Mononuclear cell (primary cell): Measurements from ENCODE around the gene CLK2. TPM values are rescaled to one million over a fixed set of nuclear protein-coding genes. Genes with fewer than 3 reads are reported as not detected.
"Not testable (repeated sequence)": the region's sequence is repeated elsewhere in the genome, so short reads cannot be mapped to it uniquely, and the experiment has no call there.

ENCODE experiments used
- H3K27me3 ChIP-seq: 2 replicates; pipeline ENCODE4 v1.6.0; 2011; ENCODE audit warnings: low read length, control low read depth; ENCODE audit not compliant: insufficient read depth
- H3K4me1 ChIP-seq: 2 replicates; pipeline ENCODE4 v1.5.1; 2011; ENCODE audit warnings: mild to moderate bottlenecking, low read length, control low read depth; ENCODE audit not compliant: insufficient read depth
- H3K4me3 ChIP-seq: 2 replicates; pipeline ENCODE4 v1.5.1; 2011; ENCODE audit warnings: mild to moderate bottlenecking, low read length, moderate library complexity
- H3K9me3 ChIP-seq: 2 replicates; pipeline ENCODE4 v1.5.1; 2011; ENCODE audit warnings: low read depth, mild to moderate bottlenecking, control low read depth, low read length
- total RNA-seq: library from RNA; depleted of rRNA; stranded (reverse); fragments of >200 nt; gene quantifications from one replicate; pipeline ENCODE4 v1.2.3, GENCODE V29; 2012

Gene CLK2
- total RNA-seq, 1 donor = 18.2 TPM

DNA sequence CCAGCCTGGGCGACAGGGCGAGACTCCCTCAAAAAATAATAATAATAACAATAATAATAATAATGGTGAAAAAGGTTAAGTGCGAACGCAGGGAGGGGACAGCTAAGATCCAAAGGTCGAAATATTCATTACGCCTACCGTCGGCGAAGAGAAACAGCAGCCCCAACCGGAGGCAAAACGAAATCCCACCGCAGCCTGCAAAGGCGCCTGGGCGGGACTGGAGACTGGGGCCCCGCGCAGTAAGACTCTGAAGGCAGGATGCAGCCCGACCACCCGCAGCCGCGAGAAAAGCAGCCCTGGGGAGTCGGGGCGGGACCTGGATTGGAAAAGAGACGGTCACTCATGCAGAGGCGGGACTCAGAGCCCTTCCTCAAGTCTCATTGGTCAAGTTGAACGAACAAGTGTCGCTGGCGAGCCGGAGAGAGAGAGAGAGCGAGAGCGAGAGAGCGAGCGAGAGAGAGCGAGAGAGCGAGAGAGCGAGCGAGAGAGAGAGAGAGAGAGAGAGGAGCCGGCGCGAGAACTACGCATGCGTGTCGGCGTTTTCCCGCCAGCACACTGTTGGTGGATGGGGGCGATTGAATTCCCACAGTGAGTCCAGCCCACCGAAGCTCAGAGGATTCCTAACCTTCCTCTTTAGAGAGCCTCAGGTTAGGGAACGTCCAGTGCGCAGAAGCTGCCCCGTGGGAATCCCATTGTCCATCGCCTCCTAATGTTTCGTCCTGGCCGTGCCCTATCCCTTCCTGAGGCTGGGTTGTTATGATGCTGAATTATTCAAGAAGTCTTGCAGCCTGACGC lies 28.7 kb downstream of the CLK2 start:
- Histone ChIP-seq H3K27me3 (no peaks in the 10 kb centered on the region), H3K4me1 (peaks cover 53% of the 10 kb centered on the region), H3K9me3 (no peaks in the 10 kb centered on the region), H3K4me3 (peak overlapping the region; percentile 81)

GRCh38 chr1:155242805-155243358 lies 30.4 kb downstream of the CLK2 start:
- peaks cover 55% of the 10 kb centered on the region for H3K4me1 ChIP-seq
- H3K9me3 ChIP-seq = no peaks in the 10 kb centered on the region
- no peaks in the 10 kb centered on the region for H3K27me3 ChIP-seq
- H3K4me3 ChIP-seq = no peak overlapping the region

- Histone ChIP-seq H3K4me1 (peaks cover 57% of the 10 kb centered on the region), H3K9me3 (no peaks in the 10 kb centered on the region), H3K27me3 (no peaks in the 10 kb centered on the region), H3K4me3 (no peak overlapping the region)
Observed at GRCh38 chr1:155241841-155242264, 31.5 kb downstream of the CLK2 start.

- no peaks in the 10 kb centered on the region for H3K27me3 ChIP-seq
- H3K4me1 ChIP-seq = peaks cover 63% of the 10 kb centered on the region
- no peaks in the 10 kb centered on the region for H3K9me3 ChIP-seq
- peak overlapping the region; percentile 51 for H3K4me3 ChIP-seq
Observed at GRCh38 chr1:155241069-155241679, 32.1 kb downstream of the CLK2 start.

- H3K9me3 ChIP-seq = no peaks in the 10 kb centered on the region
- H3K4me1 ChIP-seq = peaks cover 36% of the 10 kb centered on the region
- H3K27me3 ChIP-seq = no peaks in the 10 kb centered on the region
- H3K4me3 ChIP-seq = no peak overlapping the region
Observed at GRCh38 chr1:155236451-155236850, 36.9 kb downstream of the CLK2 start.

GRCh38 chr1:155235375-155235774 lies 37.9 kb downstream of the CLK2 start:
- peaks cover 26% of the 10 kb centered on the region for H3K4me1 ChIP-seq
- not testable (repeated sequence) for H3K9me3 ChIP-seq, H3K27me3 ChIP-seq, H3K4me3 ChIP-seq

- H3K27me3 ChIP-seq = not testable (repeated sequence)
Observed at GRCh38 chr1:155233502-155233901, 39.8 kb downstream of the CLK2 start.

DNA sequence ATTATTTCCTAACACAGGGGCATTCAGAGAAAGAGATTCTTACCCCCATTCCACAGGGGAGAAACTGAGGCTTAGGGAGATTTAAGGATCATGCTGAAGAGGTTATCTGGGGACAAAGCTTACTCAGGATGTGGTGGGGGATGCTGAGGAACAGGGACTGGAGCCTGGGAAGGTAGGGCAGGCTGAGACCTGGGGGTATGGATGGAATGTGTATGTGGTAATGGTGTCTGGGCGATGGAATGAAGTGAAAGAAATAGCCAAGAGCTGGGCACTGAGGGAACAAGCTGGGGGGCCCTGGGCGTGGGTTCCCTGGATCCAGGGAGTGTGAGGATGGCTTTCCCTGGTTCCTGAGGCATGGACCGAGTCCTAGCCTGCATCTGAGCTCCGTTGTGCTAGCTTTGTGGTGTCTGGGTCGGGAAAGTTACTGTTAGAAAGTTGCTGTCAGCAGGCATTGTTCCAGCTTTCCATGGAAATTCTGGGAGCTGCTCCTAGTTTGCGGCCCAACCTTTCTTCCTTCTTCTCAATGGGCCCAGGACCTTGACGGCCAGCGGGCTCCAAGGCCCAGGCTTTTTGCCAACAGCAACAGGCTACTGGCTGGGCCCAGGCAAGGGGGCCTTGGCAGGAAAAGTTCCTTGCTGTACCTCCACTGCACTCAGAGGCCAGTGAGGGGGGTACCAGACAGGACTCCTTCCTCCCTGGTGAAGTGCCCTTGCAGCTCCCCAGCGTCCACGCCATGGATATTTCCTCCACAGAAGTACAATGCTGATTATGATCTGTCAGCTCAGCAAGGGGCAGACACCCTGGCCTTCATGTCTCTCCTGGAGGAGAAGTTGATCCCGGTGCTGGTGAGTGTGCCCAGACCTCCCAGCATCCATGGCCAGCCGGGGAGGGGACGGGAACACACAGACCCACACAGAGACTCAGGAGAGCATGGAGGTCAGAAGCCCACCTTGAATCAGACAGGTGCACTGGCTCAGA lies 41.0 kb downstream of the CLK2 start:
- H3K4me3 ChIP-seq, H3K9me3 ChIP-seq, H3K27me3 ChIP-seq: not testable (repeated sequence)
- peaks cover 25% of the 10 kb centered on the region for H3K4me1 ChIP-seq

More at GRCh38 chr1:155233502-155233901, 39.8 kb downstream of the CLK2 start:
- not testable (repeated sequence) for H3K4me3 ChIP-seq, H3K9me3 ChIP-seq
- peaks cover 16% of the 10 kb centered on the region for H3K4me1 ChIP-seq

GRCh38 chr1:155231302-155231701 lies 42.0 kb downstream of the CLK2 start:
- not testable (repeated sequence) for H3K27me3 ChIP-seq, H3K9me3 ChIP-seq, H3K4me3 ChIP-seq
- peaks cover 25% of the 10 kb centered on the region for H3K4me1 ChIP-seq

- peak overlapping the region; percentile 51 for H3K4me3 ChIP-seq
- peaks cover 48% of the 10 kb centered on the region for H3K4me1 ChIP-seq
- no peaks in the 10 kb centered on the region for H3K9me3 ChIP-seq
- no peaks in the 10 kb centered on the region for H3K27me3 ChIP-seq
Observed at GRCh38 chr1:155228096-155228427, 45.2 kb downstream of the CLK2 start.

DNA sequence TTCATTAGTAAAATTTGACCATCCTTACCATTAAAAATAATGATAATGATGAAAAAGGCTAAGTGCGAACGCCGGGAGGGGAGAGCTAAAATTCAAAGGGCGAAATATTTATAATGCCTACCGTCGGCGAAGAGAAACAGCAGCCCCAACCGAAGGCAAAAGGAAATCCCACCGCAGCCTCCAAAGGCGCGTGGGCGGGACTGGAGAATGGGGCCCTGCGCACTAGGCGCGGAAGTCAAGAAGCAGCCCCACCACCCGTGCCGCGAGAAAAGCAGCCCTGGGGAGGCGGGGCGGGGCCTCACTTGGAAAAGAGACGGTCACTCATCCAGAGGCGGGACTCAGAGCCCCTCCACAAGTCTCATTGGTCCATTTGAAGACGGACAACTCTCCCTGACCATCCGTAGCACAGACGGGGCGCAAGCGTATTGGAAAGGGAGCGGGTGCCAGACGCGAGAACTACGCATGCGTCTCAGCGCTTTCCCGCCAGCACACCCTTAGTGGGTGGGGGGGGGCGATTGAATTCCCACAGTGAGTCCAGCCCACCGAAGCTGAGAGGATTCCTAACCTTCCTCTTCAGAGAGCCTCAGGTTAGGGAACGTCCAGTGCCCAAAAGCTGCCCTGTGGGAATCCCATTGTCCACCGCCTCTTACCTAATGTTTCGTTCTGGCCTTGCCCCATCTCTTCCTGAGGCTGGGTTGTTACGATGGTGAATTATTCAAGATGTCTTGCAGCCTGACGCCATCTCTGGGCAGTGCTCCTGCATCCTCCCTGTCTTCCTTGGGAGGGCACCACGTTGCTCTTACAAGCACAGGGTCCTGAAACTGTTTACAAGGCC lies 45.8 kb downstream of the CLK2 start:
- Histone ChIP-seq H3K9me3 (no peaks in the 10 kb centered on the region), H3K4me3 (peak overlapping the region; percentile 51), H3K27me3 (no peaks in the 10 kb centered on the region), H3K4me1 (peaks cover 54% of the 10 kb centered on the region)

DNA sequence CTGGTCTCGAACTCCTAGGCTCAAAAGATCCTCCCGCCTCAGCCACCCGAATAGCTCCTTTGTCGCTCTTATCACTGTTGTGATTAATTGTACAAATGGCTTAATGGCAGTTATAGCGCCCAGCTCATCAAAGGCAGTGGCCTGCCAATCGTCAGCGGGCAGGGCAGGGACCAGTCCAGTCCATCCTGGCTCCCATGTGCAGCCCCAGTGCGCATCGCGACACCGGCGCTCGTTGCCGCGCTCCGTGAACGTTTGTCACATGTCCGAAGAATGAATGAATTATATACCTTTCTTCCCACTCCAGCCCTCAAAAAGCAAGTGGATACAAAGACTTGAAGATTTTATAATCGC lies 46.4 kb downstream of the CLK2 start:
- no peaks in the 10 kb centered on the region for H3K9me3 ChIP-seq
- H3K4me1 ChIP-seq = peaks cover 60% of the 10 kb centered on the region
- H3K4me3 ChIP-seq = peak overlapping the region; percentile 51
- H3K27me3 ChIP-seq = no peaks in the 10 kb centered on the region

DNA sequence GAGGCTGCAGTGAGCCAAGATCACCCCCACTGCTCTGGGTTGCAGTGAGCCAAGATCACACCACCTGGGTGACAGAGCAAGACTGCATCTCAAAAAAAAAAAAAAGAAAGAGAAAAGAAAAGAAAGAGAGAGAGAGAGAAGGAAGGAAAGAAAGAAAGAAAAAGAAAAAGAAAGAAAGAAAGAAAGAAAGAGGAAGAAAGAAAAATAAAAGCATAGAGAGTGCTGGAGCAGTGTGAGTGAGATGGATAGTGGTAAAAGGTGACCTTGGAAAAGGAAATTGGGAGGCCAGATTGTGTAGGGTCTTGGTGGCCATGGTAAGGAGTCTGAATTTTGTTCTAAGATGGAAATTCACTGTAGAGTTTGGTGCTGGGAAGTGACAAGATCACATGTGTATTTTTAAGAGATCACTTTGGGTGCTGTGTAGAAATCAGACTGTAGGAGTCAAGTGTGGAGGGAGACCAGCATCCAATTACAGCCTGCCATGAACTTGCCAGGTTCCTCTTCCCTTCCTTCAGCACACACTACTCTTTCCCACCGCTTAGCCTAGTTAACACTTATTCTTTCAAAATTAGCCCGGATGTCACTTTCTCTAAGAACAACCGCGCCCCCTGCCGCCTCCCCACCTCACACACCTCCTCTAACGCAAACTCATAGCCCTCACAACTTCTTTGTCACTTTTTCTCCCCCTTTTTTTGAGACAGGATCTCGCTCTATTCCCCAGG lies 47.0 kb downstream of the CLK2 start:
- peak overlapping the region; percentile 51 for H3K4me3 ChIP-seq
- H3K4me1 ChIP-seq = peaks cover 64% of the 10 kb centered on the region
- H3K27me3 ChIP-seq = no peaks in the 10 kb centered on the region
- H3K9me3 ChIP-seq = no peaks in the 10 kb centered on the region

GRCh38 chr1:155225404-155225759 lies 47.9 kb downstream of the CLK2 start:
- H3K4me3 ChIP-seq = not testable (repeated sequence)
- H3K4me1 ChIP-seq = peaks cover 73% of the 10 kb centered on the region

More at GRCh38 chr1:155225404-155225759, 47.9 kb downstream of the CLK2 start:
- H3K27me3 ChIP-seq, H3K9me3 ChIP-seq: not testable (repeated sequence)
